ENCODE measurements around the gene CA4.

DNA sequence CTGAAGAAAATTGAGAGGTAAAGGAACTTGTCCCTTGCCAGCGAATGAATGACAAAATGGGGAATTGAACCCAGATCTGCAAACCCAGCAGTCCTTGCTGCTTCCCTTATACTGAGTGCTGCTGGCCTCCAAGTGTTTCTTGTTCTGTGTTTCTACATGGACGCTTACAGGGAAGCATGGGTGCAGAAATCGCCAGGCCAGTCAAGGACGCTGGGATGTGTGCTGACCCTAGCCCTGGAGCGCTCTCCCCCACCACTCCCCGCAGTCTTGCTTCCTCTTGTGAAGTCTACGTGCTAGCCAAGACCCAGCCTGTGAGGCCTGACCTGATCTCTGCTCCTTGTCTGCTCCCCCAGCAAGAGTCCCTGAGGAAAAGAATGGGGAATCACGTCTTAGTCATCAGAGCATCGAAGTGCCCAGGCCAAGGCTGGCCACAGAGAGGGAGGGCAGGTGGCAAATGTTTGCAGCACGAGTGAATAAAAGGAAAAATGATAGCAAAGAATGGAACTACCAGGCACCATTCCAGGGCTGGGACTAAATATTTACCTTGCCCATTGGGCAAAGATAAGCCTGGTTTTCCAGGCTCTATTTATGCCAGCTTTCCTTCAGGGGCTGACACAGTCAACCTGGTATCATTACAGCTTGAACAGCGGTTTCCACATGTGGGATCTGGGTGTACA is 17.4 kb downstream of the CA4 start:
- no peak for TF ChIP-seq OSR1 (CRISPR knock-in tag; IDR thresholded peaks at IDR 0.05)
- no peak for TF ChIP-seq ZNF70 (CRISPR knock-in tag; IDR thresholded peaks at IDR 0.05)
- TF ChIP-seq ISL1 (CRISPR knock-in tag; IDR thresholded peaks at IDR 0.05), result no peak
- TF ChIP-seq BACH2 (CRISPR knock-in tag; IDR thresholded peaks at IDR 0.05; ENCODE audit: borderline replicate concordance), result no peak
- TF ChIP-seq ZFP3 (CRISPR knock-in tag; IDR thresholded peaks at IDR 0.05), result no peak
- no peak for TF ChIP-seq ZNF8 (CRISPR knock-in tag; IDR thresholded peaks at IDR 0.05)
